IPS-18a (cell line): ENCODE results near the gene LRP8.

Source experiments
- H3K27ac ChIP-seq: one replicate; pipeline ENCODE4 v1.5.1; 2013; ENCODE audit warnings: low read length
- H3K27me3 ChIP-seq: one replicate; pipeline ENCODE4 v1.6.1; 2013; ENCODE audit warnings: mild to moderate bottlenecking, low read length; ENCODE audit not compliant: control insufficient read depth, insufficient read depth
- H3K36me3 ChIP-seq: one replicate; pipeline ENCODE4 v1.6.1; 2013; ENCODE audit warnings: low read depth, low read length; ENCODE audit not compliant: control insufficient read depth
- H3K4me1 ChIP-seq: one replicate; pipeline ENCODE4 v1.6.1; 2013; ENCODE audit warnings: low read depth, low read length; ENCODE audit not compliant: control insufficient read depth
- H3K4me3 ChIP-seq: one replicate; pipeline ENCODE4 v1.5.1; 2013; ENCODE audit warnings: low read length
- H3K9ac ChIP-seq: one replicate; pipeline ENCODE4 v1.6.1; 2013; ENCODE audit warnings: mild to moderate bottlenecking, low read length, moderate library complexity
- H3K9me3 ChIP-seq: one replicate; pipeline ENCODE4 v1.6.1; 2013; ENCODE audit warnings: low read depth, low read length; ENCODE audit not compliant: control insufficient read depth

The LRP8 gene

GRCh38 chr1:53343831-53344668, 16.2 kb upstream of the LRP8 start:
- H3K36me3 ChIP-seq = no peaks in the 10 kb centered on the region
- H3K4me1 ChIP-seq = no peaks in the 10 kb centered on the region
- no peaks in the 10 kb centered on the region for H3K9me3 ChIP-seq
- H3K4me3 ChIP-seq = no peak overlapping the region
- H3K27ac ChIP-seq = no peak overlapping the region
- no peaks in the 10 kb centered on the region for H3K27me3 ChIP-seq
- no peak overlapping the region for H3K9ac ChIP-seq

- Histone ChIP-seq H3K9me3 (no peaks in the 10 kb centered on the region), H3K36me3 (no peaks in the 10 kb centered on the region), H3K27ac (no peak overlapping the region), H3K4me3 (no peak overlapping the region), H3K27me3 (no peaks in the 10 kb centered on the region), H3K4me1 (no peaks in the 10 kb centered on the region), H3K9ac (no peak overlapping the region)
Measured at GRCh38 chr1:53342735-53343470, 15.0 kb upstream of the LRP8 start.

GRCh38 chr1:53341961-53342707, 14.3 kb upstream of the LRP8 start:
- Histone ChIP-seq H3K9me3 (no peaks in the 10 kb centered on the region), H3K27me3 (no peaks in the 10 kb centered on the region), H3K4me3 (no peak overlapping the region), H3K9ac (no peak overlapping the region), H3K36me3 (no peaks in the 10 kb centered on the region), H3K4me1 (no peaks in the 10 kb centered on the region), H3K27ac (no peak overlapping the region)

GRCh38 chr1:53341521-53341895, 13.6 kb upstream of the LRP8 start:
- Histone ChIP-seq H3K27me3 (no peaks in the 10 kb centered on the region), H3K4me3 (no peak overlapping the region), H3K9ac (no peak overlapping the region), H3K27ac (no peak overlapping the region), H3K9me3 (no peaks in the 10 kb centered on the region), H3K4me1 (no peaks in the 10 kb centered on the region), H3K36me3 (no peaks in the 10 kb centered on the region)

GRCh38 chr1:53340660-53341520, 13.0 kb upstream of the LRP8 start:
- H3K4me3 ChIP-seq = no peak overlapping the region
- no peaks in the 10 kb centered on the region for H3K36me3 ChIP-seq
- no peak overlapping the region for H3K27ac ChIP-seq
- H3K9me3 ChIP-seq = no peaks in the 10 kb centered on the region
- H3K27me3 ChIP-seq = no peaks in the 10 kb centered on the region
- H3K9ac ChIP-seq = no peak overlapping the region
- no peaks in the 10 kb centered on the region for H3K4me1 ChIP-seq

- Histone ChIP-seq H3K27me3 (no peaks in the 10 kb centered on the region), H3K9ac (no peak overlapping the region), H3K4me1 (no peaks in the 10 kb centered on the region)
Measured at GRCh38 chr1:53339736-53340635, 12.1 kb upstream of the LRP8 start.

GRCh38 chr1:53338423-53338822, 10.6 kb upstream of the LRP8 start:
- Histone ChIP-seq H3K27me3 (no peaks in the 10 kb centered on the region), H3K27ac (no peak overlapping the region), H3K4me3 (no peak overlapping the region), H3K4me1 (no peaks in the 10 kb centered on the region), H3K9me3 (no peaks in the 10 kb centered on the region), H3K36me3 (no peaks in the 10 kb centered on the region), H3K9ac (no peak overlapping the region)

More at GRCh38 chr1:53339736-53340635, 12.1 kb upstream of the LRP8 start:
- Histone ChIP-seq H3K9me3 (no peaks in the 10 kb centered on the region), H3K36me3 (no peaks in the 10 kb centered on the region), H3K4me3 (no peak overlapping the region), H3K27ac (no peak overlapping the region)

GRCh38 chr1:53337499-53337898, 9.6 kb upstream of the LRP8 start:
- H3K36me3 ChIP-seq = no peaks in the 10 kb centered on the region
- H3K27me3 ChIP-seq = no peaks in the 10 kb centered on the region
- H3K4me3 ChIP-seq = no peak overlapping the region
- H3K4me1 ChIP-seq = no peaks in the 10 kb centered on the region
- no peaks in the 10 kb centered on the region for H3K9me3 ChIP-seq
- H3K9ac ChIP-seq = no peak overlapping the region
- no peak overlapping the region for H3K27ac ChIP-seq

GRCh38 chr1:53336146-53336545, 8.3 kb upstream of the LRP8 start:
- H3K27me3 ChIP-seq = no peaks in the 10 kb centered on the region
- no peaks in the 10 kb centered on the region for H3K36me3 ChIP-seq
- H3K27ac ChIP-seq = no peak overlapping the region
- no peaks in the 10 kb centered on the region for H3K4me1 ChIP-seq
- no peaks in the 10 kb centered on the region for H3K9me3 ChIP-seq
- H3K4me3 ChIP-seq = no peak overlapping the region
- H3K9ac ChIP-seq = no peak overlapping the region

GRCh38 chr1:53335661-53336060, 7.8 kb upstream of the LRP8 start:
- no peaks in the 10 kb centered on the region for H3K9me3 ChIP-seq
- no peak overlapping the region for H3K27ac ChIP-seq
- H3K4me1 ChIP-seq = no peaks in the 10 kb centered on the region
- no peak overlapping the region for H3K9ac ChIP-seq
- H3K4me3 ChIP-seq = no peak overlapping the region
- no peaks in the 10 kb centered on the region for H3K36me3 ChIP-seq
- no peaks in the 10 kb centered on the region for H3K27me3 ChIP-seq
